Measurements from ENCODE around the gene TUFT1. TPM values are rescaled to one million over a fixed set of nuclear protein-coding genes. Genes with fewer than 3 reads are reported as not detected.

The TUFT1 gene
- total RNA-seq, 1 donor from 2014 or later = 7.0 TPM

- TF ChIP-seq CTCF (IDR thresholded peaks at IDR 0.05; ENCODE audit: partially characterized antibody, unreplicated experiment) = no peak
- H3K9me3 Mint-ChIP-seq (ENCODE audit: unreplicated experiment) = no peaks in the 10 kb centered on the region
- H3K4me3 Mint-ChIP-seq (ENCODE audit: unreplicated experiment) = no peak overlapping the region
- H3K4me1 Mint-ChIP-seq (ENCODE audit: low read depth, unreplicated experiment) = peaks cover 11% of the 10 kb centered on the region
- DNase-seq = no peak
- H3K27me3 Mint-ChIP-seq (ENCODE audit: unreplicated experiment) = no peaks in the 10 kb centered on the region
- no peak overlapping the region for H3K27ac Mint-ChIP-seq (ENCODE audit: unreplicated experiment)
- H3K36me3 Mint-ChIP-seq (ENCODE audit: unreplicated experiment) = no peaks in the 10 kb centered on the region
Measured at GRCh38 chr1:151620286-151620685, 80.2 kb downstream of the TUFT1 start.

- H3K27ac Mint-ChIP-seq (ENCODE audit: unreplicated experiment) = no peak overlapping the region
- no peaks in the 10 kb centered on the region for H3K27me3 Mint-ChIP-seq (ENCODE audit: unreplicated experiment)
- H3K4me3 Mint-ChIP-seq (ENCODE audit: unreplicated experiment) = no peak overlapping the region
- no peak for TF ChIP-seq CTCF (IDR thresholded peaks at IDR 0.05; ENCODE audit: partially characterized antibody, unreplicated experiment)
- DNase-seq = no peak
- peaks cover 10% of the 10 kb centered on the region for H3K4me1 Mint-ChIP-seq (ENCODE audit: low read depth, unreplicated experiment)
- H3K36me3 Mint-ChIP-seq (ENCODE audit: unreplicated experiment) = no peaks in the 10 kb centered on the region
- no peaks in the 10 kb centered on the region for H3K9me3 Mint-ChIP-seq (ENCODE audit: unreplicated experiment)
Measured at GRCh38 chr1:151621351-151621750, 81.2 kb downstream of the TUFT1 start.

- no peak overlapping the region for H3K27ac Mint-ChIP-seq (ENCODE audit: unreplicated experiment)
Measured at GRCh38 chr1:151624783-151625182, 84.7 kb downstream of the TUFT1 start.

GRCh38 chr1:151626740-151627334 lies 86.7 kb downstream of the TUFT1 start:
- H3K27me3 Mint-ChIP-seq (ENCODE audit: unreplicated experiment) = no peaks in the 10 kb centered on the region
- no peaks in the 10 kb centered on the region for H3K4me1 Mint-ChIP-seq (ENCODE audit: low read depth, unreplicated experiment)
- H3K27ac Mint-ChIP-seq (ENCODE audit: unreplicated experiment) = no peak overlapping the region
- no peak for DNase-seq
- no peak overlapping the region for H3K4me3 Mint-ChIP-seq (ENCODE audit: unreplicated experiment)
- TF ChIP-seq CTCF (IDR thresholded peaks at IDR 0.05; ENCODE audit: partially characterized antibody, unreplicated experiment) = no peak
- H3K9me3 Mint-ChIP-seq (ENCODE audit: unreplicated experiment) = no peaks in the 10 kb centered on the region
- no peaks in the 10 kb centered on the region for H3K36me3 Mint-ChIP-seq (ENCODE audit: unreplicated experiment)

More at GRCh38 chr1:151624783-151625182, 84.7 kb downstream of the TUFT1 start:
- H3K36me3 Mint-ChIP-seq (ENCODE audit: unreplicated experiment) = no peaks in the 10 kb centered on the region
- TF ChIP-seq CTCF (IDR thresholded peaks at IDR 0.05; ENCODE audit: partially characterized antibody, unreplicated experiment) = no peak
- peaks cover 3% of the 10 kb centered on the region for H3K4me1 Mint-ChIP-seq (ENCODE audit: low read depth, unreplicated experiment)
- H3K9me3 Mint-ChIP-seq (ENCODE audit: unreplicated experiment) = no peaks in the 10 kb centered on the region
- no peak for DNase-seq
- H3K4me3 Mint-ChIP-seq (ENCODE audit: unreplicated experiment) = no peak overlapping the region
- H3K27me3 Mint-ChIP-seq (ENCODE audit: unreplicated experiment) = no peaks in the 10 kb centered on the region

- no peak overlapping the region for H3K27ac Mint-ChIP-seq (ENCODE audit: unreplicated experiment)
- H3K36me3 Mint-ChIP-seq (ENCODE audit: unreplicated experiment) = no peaks in the 10 kb centered on the region
- TF ChIP-seq CTCF (IDR thresholded peaks at IDR 0.05; ENCODE audit: partially characterized antibody, unreplicated experiment) = no peak
- H3K9me3 Mint-ChIP-seq (ENCODE audit: unreplicated experiment) = no peaks in the 10 kb centered on the region
- no peak overlapping the region for H3K4me3 Mint-ChIP-seq (ENCODE audit: unreplicated experiment)
- no peak for DNase-seq
- H3K4me1 Mint-ChIP-seq (ENCODE audit: low read depth, unreplicated experiment) = no peaks in the 10 kb centered on the region
- H3K27me3 Mint-ChIP-seq (ENCODE audit: unreplicated experiment) = no peaks in the 10 kb centered on the region
Measured at GRCh38 chr1:151629278-151629677, 89.2 kb downstream of the TUFT1 start.

Small RNAs within 50 kb of the gene (microRNA-seq; reads per million reads assigned to microRNA genes)
- gene MIR554 (ENCODE audit: unreplicated experiment) = not detected

Other genes with a start within 250 kb of the TUFT1 start
- gene PI4KB, start 212.9 kb upstream of the TUFT1 start, total RNA-seq (ENCODE audit: unreplicated experiment) = 68.7 TPM
- gene RFX5, start 193.1 kb upstream of the TUFT1 start, total RNA-seq (ENCODE audit: unreplicated experiment) = 64.4 TPM
- gene SELENBP1, start 167.6 kb upstream of the TUFT1 start, total RNA-seq (ENCODE audit: unreplicated experiment) = 2.9 TPM
- gene PSMB4, start 140.7 kb upstream of the TUFT1 start, total RNA-seq (ENCODE audit: unreplicated experiment) = 234 TPM
- 146 TPM for gene POGZ, start 80.8 kb upstream of the TUFT1 start, total RNA-seq (ENCODE audit: unreplicated experiment)
- gene CGN, start 28.9 kb upstream of the TUFT1 start, total RNA-seq (ENCODE audit: unreplicated experiment) = 2.0 TPM
- 39.3 TPM for gene SNX27, start 71.7 kb downstream of the TUFT1 start, total RNA-seq (ENCODE audit: unreplicated experiment)
- 274 TPM for gene CELF3, start 176.5 kb downstream of the TUFT1 start, total RNA-seq (ENCODE audit: unreplicated experiment)
- gene RIIAD1, start 181.2 kb downstream of the TUFT1 start, total RNA-seq (ENCODE audit: unreplicated experiment) = 3.8 TPM
- 75.0 TPM for gene MRPL9, start 223.2 kb downstream of the TUFT1 start, total RNA-seq (ENCODE audit: unreplicated experiment)

All from glutamatergic neuron (in vitro differentiated cells).